Mammary epithelial cell (primary cell): ENCODE results near the gene GNS.

Source experiments
- CTCF ChIP-seq, 2 donors: IDR thresholded peaks in 1 of 2; conservative IDR thresholded peaks in 1 of 2; 2 replicates each; pipeline ENCODE4 v1.5.1; 2011 to 2012; ENCODE audit warnings: inconsistent platforms in 2 of 2, low read length in 2 of 2, mild to moderate bottlenecking in 2 of 2, control low read depth in 1 of 2, low read depth in 1 of 2; ENCODE audit not compliant: insufficient read depth in 1 of 2; ENCODE audit errors: extremely low read depth in 1 of 2
- EZH2 ChIP-seq: IDR thresholded peaks from 2 replicates; pipeline ENCODE4 v1.6.1; 2012; ENCODE audit warnings: low read length, inconsistent platforms, borderline replicate concordance

DNA sequence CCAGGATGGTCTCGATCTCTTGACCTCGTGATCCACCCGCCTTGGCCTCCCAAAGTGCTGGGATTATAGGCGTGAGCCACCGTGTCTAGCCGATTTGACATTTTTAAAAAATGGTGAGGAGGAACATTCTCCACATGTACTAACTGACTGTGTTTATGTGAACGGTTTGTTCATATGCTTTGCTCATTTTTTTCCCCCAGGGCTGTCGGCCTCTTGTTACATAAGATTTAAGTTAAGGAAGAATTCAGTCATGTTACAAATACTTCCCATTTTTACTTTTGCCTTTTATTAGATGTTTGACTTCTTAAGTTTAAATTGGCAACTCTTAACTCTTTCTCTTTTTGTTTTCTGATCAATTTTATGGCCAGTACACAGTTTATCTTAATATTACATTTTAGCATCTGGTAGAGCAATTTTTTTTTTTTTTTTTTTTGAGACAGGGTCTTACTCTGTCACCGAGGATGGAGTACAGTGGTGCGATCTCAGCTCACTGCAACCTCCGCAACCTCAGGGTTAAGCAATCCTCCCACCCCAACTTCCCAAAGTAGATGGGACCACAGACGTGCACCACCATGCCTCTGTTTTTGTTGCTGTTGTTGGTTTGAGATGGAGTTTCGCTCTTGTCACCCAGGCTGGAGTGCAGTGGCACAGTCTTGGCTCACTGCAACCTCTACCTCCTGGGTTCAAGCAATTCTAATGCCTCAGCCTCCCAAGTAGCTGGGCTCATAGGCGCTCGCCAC lies 9.6 kb downstream of the GNS start:
- TF ChIP-seq CTCF (conservative IDR thresholded peaks at IDR 0.05 in 1 of 2, IDR thresholded peaks at IDR 0.05 in 1 of 2; ENCODE audit: extremely low read depth in 1 of 2, insufficient read depth in 1 of 2, low read depth in 1 of 2, low read length in 2 of 2) (no peak), EZH2 (no peak)
